ENCODE measurements around the gene PRELID2. TPM values are rescaled to one million over a fixed set of nuclear protein-coding genes. Genes with fewer than 3 reads are reported as not detected.
"Not testable (repeated sequence)": the region's sequence is repeated elsewhere in the genome, so short reads cannot be mapped to it uniquely, and the experiment has no call there.

Gene PRELID2
- total RNA-seq = 1 to 10 TPM; 2.2 to 2.5 TPM

GRCh38 chr5:145834917-145835847, at the start of gene PRELID2:
PRELID2 (minus strand) TSS chr5:145835342; CDS start chr5:145835251, 91 bp downstream.
- Mint-ChIP-seq H3K4me3 (peak within 1 kb of the TSS; percentile 44), H3K27ac (no peak within 1 kb of the TSS), H3K36me3 (no peaks in the 10 kb centered on the region), H3K9me3 (no peaks in the 10 kb centered on the region), H3K4me1 (no peaks in the 10 kb centered on the region), H3K27me3 (peaks cover 32% of the 10 kb centered on the region)
- peak; percentile 56 for DNase-seq

DNA sequence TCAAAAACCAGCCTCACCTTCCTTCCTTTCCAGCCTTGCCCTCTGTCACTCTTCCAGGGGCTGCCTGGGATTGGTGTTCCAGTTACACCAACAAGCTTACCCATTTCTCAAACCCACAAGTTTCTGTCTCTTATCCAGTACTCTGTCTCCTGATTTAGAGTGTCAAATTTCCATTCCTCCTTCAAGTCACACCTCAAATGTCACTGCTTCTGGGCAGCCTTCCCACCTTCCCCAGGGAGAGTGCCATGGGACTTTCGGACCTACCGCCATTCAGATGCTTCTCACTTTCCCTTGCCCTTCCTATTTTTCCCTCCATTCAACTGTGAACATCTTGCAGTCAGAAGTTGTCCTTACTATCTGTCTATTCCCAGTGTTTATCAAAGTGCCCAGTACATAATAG, 39.6 kb upstream of the PRELID2 start:
- Mint-ChIP-seq H3K9me3 (peaks cover 2% of the 10 kb centered on the region), H3K27me3 (peaks cover 18% of the 10 kb centered on the region), H3K4me1 (no peaks in the 10 kb centered on the region), H3K36me3 (no peaks in the 10 kb centered on the region), H3K27ac (no peak overlapping the region), H3K4me3 (no peak overlapping the region)
- no peak for DNase-seq

GRCh38 chr5:145872914-145873313, 37.8 kb upstream of the PRELID2 start, which contains the start of gene GRXCR2:
GRXCR2 (minus strand) TSS chr5:145873014; CDS start chr5:145872968, 46 bp downstream.
- Mint-ChIP-seq H3K9me3 (no peaks in the 10 kb centered on the region), H3K4me1 (no peaks in the 10 kb centered on the region), H3K27ac (no peak within 1 kb of the TSS), H3K27me3 (peaks cover 17% of the 10 kb centered on the region), H3K36me3 (no peaks in the 10 kb centered on the region), H3K4me3 (no peak within 1 kb of the TSS)
- no peak for DNase-seq

DNA sequence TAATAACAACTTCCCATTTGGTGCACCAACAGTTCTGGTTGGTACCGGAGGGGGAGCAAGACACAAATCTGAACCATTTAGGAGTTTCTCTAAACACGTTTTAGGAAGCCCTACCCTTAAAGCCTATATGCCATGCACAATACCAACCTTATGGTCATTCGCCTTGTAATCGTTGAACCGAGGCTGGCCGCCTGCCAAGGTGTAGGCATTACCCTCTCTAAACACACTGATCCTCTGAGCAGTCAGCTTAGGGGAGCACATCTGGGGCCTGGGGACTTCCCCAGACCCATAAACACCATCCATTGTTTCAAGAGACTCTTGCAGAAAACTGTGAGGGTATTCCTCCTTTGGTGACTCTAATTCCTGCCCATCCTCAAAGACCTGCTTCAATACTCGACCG, 37.3 kb upstream of the PRELID2 start:
- DNase-seq = no peak
- no peaks in the 10 kb centered on the region for H3K9me3 Mint-ChIP-seq
- H3K4me3 Mint-ChIP-seq = no peak overlapping the region
- H3K36me3 Mint-ChIP-seq = no peaks in the 10 kb centered on the region
- H3K27ac Mint-ChIP-seq = no peak overlapping the region
- H3K4me1 Mint-ChIP-seq = no peaks in the 10 kb centered on the region
- peaks cover 17% of the 10 kb centered on the region for H3K27me3 Mint-ChIP-seq

- Mint-ChIP-seq H3K4me1 (no peaks in the 10 kb centered on the region), H3K27me3 (peaks cover 18% of the 10 kb centered on the region), H3K4me3 (no peak overlapping the region), H3K9me3 (no peaks in the 10 kb centered on the region), H3K27ac (no peak overlapping the region), H3K36me3 (no peaks in the 10 kb centered on the region)
- no peak for DNase-seq
Measured at GRCh38 chr5:145869753-145870152, 34.6 kb upstream of the PRELID2 start.

- Mint-ChIP-seq H3K4me1 (no peaks in the 10 kb centered on the region), H3K4me3 (no peak overlapping the region), H3K27ac (no peak overlapping the region), H3K9me3 (no peaks in the 10 kb centered on the region), H3K36me3 (no peaks in the 10 kb centered on the region), H3K27me3 (peaks cover 17% of the 10 kb centered on the region)
- DNase-seq = no peak
Measured at GRCh38 chr5:145867806-145868205, 32.7 kb upstream of the PRELID2 start.

GRCh38 chr5:145864432-145864831, 29.3 kb upstream of the PRELID2 start:
- DNase-seq, H3K27ac Mint-ChIP-seq, H3K36me3 Mint-ChIP-seq, H3K9me3 Mint-ChIP-seq, H3K4me1 Mint-ChIP-seq, H3K4me3 Mint-ChIP-seq: not testable (repeated sequence)
- peaks cover 18% of the 10 kb centered on the region for H3K27me3 Mint-ChIP-seq

- DNase-seq = no peak
- H3K4me1 Mint-ChIP-seq = no peaks in the 10 kb centered on the region
- no peak overlapping the region for H3K27ac Mint-ChIP-seq
- no peak overlapping the region for H3K4me3 Mint-ChIP-seq
- no peaks in the 10 kb centered on the region for H3K9me3 Mint-ChIP-seq
- H3K27me3 Mint-ChIP-seq = peaks cover 19% of the 10 kb centered on the region
- no peaks in the 10 kb centered on the region for H3K36me3 Mint-ChIP-seq
Measured at GRCh38 chr5:145863003-145863402, 27.9 kb upstream of the PRELID2 start.

GRCh38 chr5:145859897-145860296, 24.8 kb upstream of the PRELID2 start:
- H3K27ac Mint-ChIP-seq = no peak overlapping the region
- H3K27me3 Mint-ChIP-seq = peaks cover 28% of the 10 kb centered on the region
- peaks cover 4% of the 10 kb centered on the region for H3K4me1 Mint-ChIP-seq
- DNase-seq = no peak
- H3K9me3 Mint-ChIP-seq = no peaks in the 10 kb centered on the region
- H3K36me3 Mint-ChIP-seq = no peaks in the 10 kb centered on the region
- no peak overlapping the region for H3K4me3 Mint-ChIP-seq

GRCh38 chr5:145859453-145859852, 24.3 kb upstream of the PRELID2 start:
- Mint-ChIP-seq H3K36me3 (no peaks in the 10 kb centered on the region), H3K4me3 (no peak overlapping the region), H3K27me3 (peaks cover 27% of the 10 kb centered on the region), H3K9me3 (no peaks in the 10 kb centered on the region), H3K27ac (no peak overlapping the region), H3K4me1 (peaks cover 4% of the 10 kb centered on the region)
- DNase-seq = no peak

GRCh38 chr5:145858959-145859358, 23.8 kb upstream of the PRELID2 start:
- Mint-ChIP-seq H3K36me3 (no peaks in the 10 kb centered on the region), H3K27me3 (peaks cover 26% of the 10 kb centered on the region), H3K4me1 (peaks cover 4% of the 10 kb centered on the region), H3K27ac (no peak overlapping the region), H3K4me3 (no peak overlapping the region), H3K9me3 (no peaks in the 10 kb centered on the region)
- no peak for DNase-seq

GRCh38 chr5:145856285-145856818, 21.2 kb upstream of the PRELID2 start:
- H3K9me3 Mint-ChIP-seq = no peaks in the 10 kb centered on the region
- peak overlapping the region; percentile 35 for H3K4me3 Mint-ChIP-seq
- no peaks in the 10 kb centered on the region for H3K36me3 Mint-ChIP-seq
- peaks cover 4% of the 10 kb centered on the region for H3K4me1 Mint-ChIP-seq
- DNase-seq = peak; percentile 19
- H3K27ac Mint-ChIP-seq = no peak overlapping the region
- peaks cover 24% of the 10 kb centered on the region for H3K27me3 Mint-ChIP-seq

GRCh38 chr5:145855763-145856267, 20.7 kb upstream of the PRELID2 start:
- H3K9me3 Mint-ChIP-seq = no peaks in the 10 kb centered on the region
- no peak overlapping the region for H3K27ac Mint-ChIP-seq
- no peak overlapping the region for H3K4me3 Mint-ChIP-seq
- H3K4me1 Mint-ChIP-seq = peaks cover 4% of the 10 kb centered on the region
- no peak for DNase-seq
- no peaks in the 10 kb centered on the region for H3K36me3 Mint-ChIP-seq
- peaks cover 19% of the 10 kb centered on the region for H3K27me3 Mint-ChIP-seq

- Mint-ChIP-seq H3K27me3 (peaks cover 18% of the 10 kb centered on the region), H3K27ac (no peak overlapping the region), H3K9me3 (no peaks in the 10 kb centered on the region), H3K4me1 (peaks cover 4% of the 10 kb centered on the region), H3K4me3 (no peak overlapping the region), H3K36me3 (no peaks in the 10 kb centered on the region)
- DNase-seq = no peak
Measured at GRCh38 chr5:145854651-145855258, 19.6 kb upstream of the PRELID2 start.

- Mint-ChIP-seq H3K36me3 (no peaks in the 10 kb centered on the region), H3K4me3 (no peak overlapping the region), H3K4me1 (peaks cover 4% of the 10 kb centered on the region), H3K9me3 (no peaks in the 10 kb centered on the region), H3K27ac (no peak overlapping the region), H3K27me3 (peaks cover 18% of the 10 kb centered on the region)
- DNase-seq = no peak
Measured at GRCh38 chr5:145853781-145854376, 18.7 kb upstream of the PRELID2 start.
